Left cardiac atrium (tissue), 4 donors: Measurements from ENCODE around the gene CLEC3B. TPM values are rescaled to one million over a fixed set of nuclear protein-coding genes. Genes with fewer than 3 reads are reported as not detected.
A peak's percentile ranks its signal among the peaks of the same experiment; 100 is the strongest.
"Not testable (repeated sequence)": the region's sequence is repeated elsewhere in the genome, so short reads cannot be mapped to it uniquely, and the experiment has no call there.

Experiments
- ATAC-seq, 2 donors: fragments of 200-7000 bp; cut with Tn5 transposase; one replicate each; pipeline ENCODE4 v1.9.1; 2020; ENCODE audit warnings: mild to moderate bottlenecking in 2 of 2, moderate library complexity in 2 of 2
- DNase-seq: peaks from one replicate; pipeline ENCODE4 v3.0.0-alpha.2; 2020
- intact Hi-C, 2 donors: fragments of 100-400 bp; cut with DNase I; formaldehyde crosslinking; loops; one replicate each; pipeline versions ENCODE4 v1.14.1 to v1.15.1; 2022 to 2023
- long read RNA-seq: library from polyadenylated mRNA; unstranded; transcript quantifications from one replicate; pipeline ENCODE4 v2.0.0, GENCODE V29; 2021
- total RNA-seq, 2 donors: library from RNA; stranded (reverse); fragmentation: NEBNext Ultra II Directional; extraction: Animal tissue kit (Norgen Biotek cat#: 25700); gene quantifications; one replicate each; pipeline ENCODE4 v1.2.1, GENCODE V29; 2021
- donor health status: DM: no; HTN: yes; CAD: no.
- donor health status: DM: no; HTN: yes; CAD: no; lungs with severe emphysema.
- donor health status: DM: yes; HTN: yes; CAD: no.
- donor health status: Dilated cardiomyopathy.

The CLEC3B gene
- 100 to 1,000 TPM; 107 to 132 TPM for total RNA-seq
- long read RNA-seq = 0 reads

DNA sequence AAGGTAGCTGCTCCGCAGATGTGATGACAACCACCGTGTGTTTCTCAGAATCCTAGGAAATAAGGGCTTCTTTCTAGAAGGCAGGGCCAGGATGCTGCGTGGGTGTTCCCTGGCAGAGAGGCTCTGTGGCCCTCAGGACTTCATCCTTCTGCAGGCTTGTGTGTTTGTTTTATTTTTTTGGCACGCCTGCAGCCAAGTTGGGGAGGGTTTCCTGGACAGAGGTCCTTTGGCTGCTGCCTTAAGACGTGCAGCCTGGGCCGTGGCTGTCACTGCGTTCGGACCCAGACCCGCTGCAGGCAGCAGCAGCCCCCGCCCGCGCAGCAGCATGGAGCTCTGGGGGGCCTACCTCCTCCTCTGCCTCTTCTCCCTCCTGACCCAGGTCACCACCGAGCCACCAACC, at the start of gene CLEC3B:
CLEC3B (plus strand) TSS at position 266 of the 400 bp plus-strand sequence; CDS start at position 326, 60 bp downstream.
- ATAC-seq (peak; percentile 76 to 80), DNase-seq (peak; percentile 86)
- intact Hi-C loops = no loop called here

- intact Hi-C loops = no loop called here
- DNase-seq = no peak
- no peak for ATAC-seq
These were observed 44.9 kb upstream of the CLEC3B start for GRCh38 chr3:44981220-44981619.

DNA sequence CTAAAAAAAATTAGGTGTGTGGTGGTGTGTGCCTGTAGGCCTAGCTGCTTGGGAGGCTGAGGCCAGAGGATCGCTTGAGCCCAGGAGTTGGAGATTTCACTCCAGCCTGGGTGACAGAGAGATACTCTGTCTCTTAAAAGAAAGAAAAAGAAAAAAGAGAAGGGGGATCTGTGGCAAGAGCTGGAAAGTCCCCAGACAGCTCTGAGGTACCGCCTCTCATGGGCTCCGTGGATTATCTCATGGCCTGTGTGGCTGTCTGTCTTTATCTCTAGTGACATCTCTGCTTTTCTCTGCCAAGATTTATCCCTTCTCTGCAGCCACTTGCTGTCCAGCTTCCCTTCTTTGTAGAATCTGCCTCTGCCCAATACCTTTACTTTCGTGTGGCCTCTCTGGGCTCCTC, 44.4 kb upstream of the CLEC3B start:
- no peak for DNase-seq
- no peak for ATAC-seq
- intact Hi-C loops = no loop called here

DNA sequence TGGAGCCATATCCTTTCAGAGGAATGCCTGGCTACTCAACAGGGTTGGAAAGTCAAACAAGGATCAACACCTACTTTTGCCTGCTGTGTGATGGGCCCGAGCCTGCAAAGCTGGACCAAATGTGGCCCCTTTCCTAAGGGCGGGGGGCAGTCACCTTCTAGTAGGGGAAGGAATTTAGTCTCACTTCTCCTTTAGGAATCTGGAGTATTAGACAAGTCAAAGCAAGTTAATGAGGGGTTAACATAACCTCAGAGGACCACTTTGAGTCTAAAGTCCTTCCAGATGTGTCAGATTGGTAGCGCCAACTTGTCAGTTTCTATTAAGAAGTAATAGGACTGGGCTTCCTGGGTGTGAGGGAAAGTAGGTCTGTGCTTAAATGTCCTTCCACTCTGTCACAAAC, 43.3 kb upstream of the CLEC3B start:
- DNase-seq (no peak), ATAC-seq (no peak)
- intact Hi-C loops = no loop called here

DNA sequence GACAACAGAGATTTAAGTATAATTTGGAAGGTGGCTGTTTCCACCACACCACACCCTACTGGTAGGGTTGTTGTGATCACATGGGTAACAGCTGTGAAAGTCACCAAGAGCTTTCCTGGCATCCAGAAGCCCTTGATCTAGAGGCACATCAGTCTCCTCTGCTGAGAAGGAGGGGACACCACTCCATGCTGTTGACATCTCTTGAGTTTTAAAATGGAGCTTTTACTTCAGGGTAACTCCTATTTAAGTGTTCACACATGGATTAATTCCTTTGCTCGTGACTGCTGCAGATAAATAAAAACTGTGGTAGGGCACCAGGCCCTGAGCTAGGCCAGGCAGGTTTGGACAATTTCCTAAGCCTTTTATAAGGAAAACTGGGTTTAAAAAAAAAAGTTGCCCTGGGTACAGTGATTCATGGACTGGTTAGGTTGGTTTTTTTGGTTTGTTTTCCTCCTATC, 42.6 kb upstream of the CLEC3B start:
- DNase-seq = no peak
- intact Hi-C loops = no loop called here
- ATAC-seq = peak; percentile 45 to 77

DNA sequence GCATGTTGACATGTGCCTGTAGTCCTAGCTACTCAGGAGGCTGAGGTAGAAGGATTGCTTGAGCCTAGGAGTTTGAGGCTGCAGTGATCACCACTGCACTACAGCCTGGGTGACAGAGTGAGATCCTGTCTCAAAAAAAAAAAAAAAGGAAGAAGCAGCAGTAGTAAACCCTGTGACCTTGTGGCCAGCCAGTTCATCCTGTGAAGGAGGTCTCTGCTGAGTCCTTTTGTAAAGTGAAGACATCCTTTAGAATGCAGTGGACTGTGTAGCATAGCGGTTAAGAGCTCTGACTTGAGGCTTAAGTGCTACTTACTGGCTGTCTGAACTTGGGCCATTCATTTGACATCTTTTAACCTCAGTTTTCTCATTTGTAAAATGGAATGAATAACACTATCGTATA, 41.8 kb upstream of the CLEC3B start:
- ATAC-seq (no peak), DNase-seq (no peak)
- intact Hi-C loops = no loop called here

GRCh38 chr3:44986330-44986729, 39.8 kb upstream of the CLEC3B start:
- intact Hi-C loops, ATAC-seq: not testable (repeated sequence)

GRCh38 chr3:44987332-44987731, 38.8 kb upstream of the CLEC3B start:
- DNase-seq (no peak), ATAC-seq (no peak)
- intact Hi-C loops = no loop called here

More at GRCh38 chr3:44986330-44986729, 39.8 kb upstream of the CLEC3B start:
- DNase-seq = not testable (repeated sequence)

GRCh38 chr3:44988073-44988472, 38.0 kb upstream of the CLEC3B start:
- DNase-seq = no peak
- intact Hi-C loops = no loop called here
- ATAC-seq = no peak

GRCh38 chr3:44989141-44989540, 37.0 kb upstream of the CLEC3B start:
- DNase-seq (no peak), ATAC-seq (no peak)
- intact Hi-C loops = no loop called here

- DNase-seq (no peak), ATAC-seq (no peak)
- intact Hi-C loops = no loop called here
These were observed 36.3 kb upstream of the CLEC3B start for GRCh38 chr3:44989636-44990373.

GRCh38 chr3:44991326-44991725, 34.8 kb upstream of the CLEC3B start:
- ATAC-seq = no peak
- intact Hi-C loops = no loop called here
- DNase-seq = no peak

DNA sequence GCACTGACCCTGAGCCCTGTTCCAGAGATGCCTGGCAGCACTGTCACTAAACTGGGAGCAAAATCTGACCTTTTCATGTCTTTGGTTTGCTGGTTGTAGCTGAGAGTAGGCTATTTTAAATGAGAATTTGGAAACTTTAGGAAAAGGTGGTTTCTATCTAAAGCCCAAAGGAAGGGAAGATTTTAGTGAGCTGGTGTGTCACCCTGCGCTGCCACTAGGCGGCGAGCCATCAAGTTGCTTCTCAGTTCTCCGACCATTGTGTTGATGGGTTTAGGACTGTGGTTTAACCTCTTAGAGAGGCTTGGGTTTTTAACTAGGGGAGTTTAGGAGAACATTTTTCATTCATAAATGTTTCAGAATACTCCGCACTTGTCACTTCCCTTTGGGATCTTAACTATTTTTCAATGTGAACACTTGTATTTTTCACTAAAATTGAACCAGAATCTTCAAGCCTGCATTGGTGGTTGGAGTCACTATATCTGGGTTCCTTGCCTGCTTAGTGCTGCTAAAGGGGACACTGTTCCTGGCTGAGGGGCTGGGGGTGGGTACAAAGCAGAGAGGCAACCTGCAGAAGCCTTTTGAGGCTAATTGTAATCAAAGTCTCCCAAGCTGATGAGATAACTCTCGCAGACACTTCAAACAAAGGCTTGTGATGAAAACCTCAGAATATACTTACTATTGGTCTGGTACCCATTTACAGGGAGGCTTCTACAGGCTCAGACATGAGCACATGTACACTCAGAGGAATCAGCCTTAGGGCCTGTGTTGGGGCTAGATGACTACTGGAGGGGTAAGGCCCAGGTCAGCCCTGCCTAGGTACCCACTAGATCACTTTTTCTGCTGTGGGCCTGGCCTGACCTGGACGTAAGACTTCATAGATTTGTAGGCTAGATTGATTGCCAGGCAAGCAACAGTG, 33.3 kb upstream of the CLEC3B start:
- DNase-seq (no peak), ATAC-seq (peak in 1 of 2 donors; percentile 12)
- intact Hi-C loops = no loop called here

DNA sequence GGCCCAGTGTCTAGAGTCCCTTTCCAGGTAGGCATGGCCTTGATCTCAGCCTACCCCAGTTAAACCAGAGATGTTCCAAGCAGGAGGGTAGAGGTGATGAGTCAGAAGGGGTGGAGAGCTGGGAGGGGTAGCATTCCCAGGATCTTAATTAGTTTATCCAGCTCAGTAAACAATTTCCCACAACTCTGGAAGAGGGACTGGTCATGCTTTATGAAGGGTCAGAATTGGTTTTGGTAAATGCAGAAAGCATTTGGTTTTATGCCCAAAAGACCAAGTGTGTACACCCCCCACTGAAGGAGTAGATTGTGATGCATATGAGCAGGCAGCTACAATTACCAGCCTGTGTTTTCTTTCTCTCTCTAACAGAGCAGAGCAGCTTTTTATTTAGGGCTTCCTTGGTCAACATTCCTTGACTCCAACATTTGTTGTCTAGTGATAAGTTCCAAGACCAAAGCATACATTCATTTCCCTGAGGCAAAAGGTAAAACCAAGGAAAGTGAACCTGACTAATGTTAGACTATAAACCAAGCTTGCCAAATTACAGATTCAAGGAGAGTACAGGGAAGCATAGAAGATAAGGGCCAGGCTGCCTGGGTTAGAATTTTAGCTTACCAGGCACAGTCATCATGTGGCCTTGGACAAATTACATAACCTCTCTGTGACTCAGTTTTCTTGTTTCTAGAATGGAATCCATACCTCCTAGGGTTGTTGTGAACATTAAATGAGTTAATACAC, 32.5 kb upstream of the CLEC3B start:
- DNase-seq (no peak), ATAC-seq (peak in 1 of 2 donors; percentile 60)
- intact Hi-C loops = no loop called here

GRCh38 chr3:44995142-44995770, 30.8 kb upstream of the CLEC3B start:
- intact Hi-C loops = no loop called here
- ATAC-seq (peak; percentile 14 to 85), DNase-seq (peak; percentile 71)

DNA sequence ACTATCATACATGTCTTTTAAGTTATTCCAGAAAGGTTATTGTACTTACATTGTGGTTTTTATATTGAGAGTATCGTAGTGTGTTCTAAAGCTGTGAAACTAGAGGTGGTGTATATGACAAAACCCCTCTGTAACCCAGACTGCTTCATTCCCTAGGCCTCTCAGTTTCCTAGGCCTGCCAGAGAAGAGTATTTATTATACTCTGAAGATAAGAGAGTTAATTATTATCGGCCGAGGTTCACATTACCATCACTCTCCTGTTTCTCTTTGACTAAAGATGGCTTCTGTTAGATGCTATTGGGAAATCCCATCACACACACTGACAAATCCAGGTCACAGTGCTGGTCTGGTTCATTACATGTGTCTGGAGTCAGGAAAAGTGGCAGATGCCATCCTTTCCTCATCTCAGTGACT, 29.5 kb upstream of the CLEC3B start:
- intact Hi-C loops = no loop called here
- ATAC-seq (no peak), DNase-seq (no peak)

DNA sequence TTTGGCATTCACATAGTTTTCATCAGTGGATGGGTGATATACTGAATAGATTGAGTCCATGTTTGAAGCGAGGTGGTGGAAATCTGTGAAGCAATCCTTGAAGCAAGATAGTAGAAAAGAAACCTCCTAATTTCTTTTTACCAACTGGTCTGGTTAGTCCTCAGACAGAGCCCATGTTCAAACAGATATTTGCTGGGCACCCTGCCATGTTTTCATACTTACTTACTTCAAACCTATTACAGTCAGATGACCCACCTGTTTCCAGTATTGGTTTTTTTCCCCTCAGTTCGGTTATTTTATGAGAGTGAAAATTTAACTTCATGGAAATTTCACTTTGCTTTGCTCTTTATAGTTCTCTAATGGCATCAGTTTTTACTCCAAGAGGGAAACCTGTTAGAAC, 26.3 kb upstream of the CLEC3B start:
- intact Hi-C loops = no loop called here
- DNase-seq (no peak), ATAC-seq (no peak)

DNA sequence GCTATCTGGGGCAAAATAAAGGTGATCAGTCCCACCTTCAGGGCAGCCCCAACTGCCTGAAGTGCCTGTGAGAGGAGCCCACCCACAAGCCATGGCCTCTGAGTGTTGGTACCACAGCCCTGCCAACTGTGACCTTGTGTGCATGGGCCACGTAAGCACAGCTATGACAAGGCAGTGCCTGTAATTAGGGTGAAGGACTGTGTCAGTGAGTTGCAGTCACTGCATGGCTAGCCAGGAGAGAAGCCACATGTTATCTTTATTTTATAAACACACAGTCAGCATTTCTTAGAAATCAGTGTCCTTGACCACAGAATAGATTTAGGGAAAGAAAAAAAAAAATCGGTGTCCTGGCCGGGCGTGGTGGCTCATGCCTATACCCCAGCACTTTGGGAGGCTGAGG, 25.3 kb upstream of the CLEC3B start:
- intact Hi-C loops = no loop called here
- no peak for DNase-seq

DNA sequence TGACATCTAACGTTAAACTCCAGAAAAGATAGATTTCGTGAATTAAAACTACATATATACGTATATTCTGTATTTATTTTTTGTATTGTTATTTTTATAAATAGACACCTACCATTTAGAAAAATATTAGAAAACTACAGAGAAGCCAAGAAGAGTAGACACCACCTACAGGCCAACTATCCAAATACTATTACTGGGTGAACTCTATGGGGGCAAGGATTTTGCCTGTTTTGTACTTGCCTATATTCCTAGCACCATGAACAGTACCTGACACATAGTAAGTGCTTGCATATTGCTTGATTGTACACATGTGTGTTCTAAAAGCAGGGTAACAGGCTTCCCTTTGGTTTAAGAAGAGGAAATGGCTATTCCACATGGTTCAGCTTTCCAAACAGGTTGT, 24.4 kb upstream of the CLEC3B start:
- ATAC-seq = no peak
- intact Hi-C loops = no loop called here

More for the DNA sequence above, 25.3 kb upstream of the CLEC3B start:
- ATAC-seq = no peak

More for the DNA sequence above, 24.4 kb upstream of the CLEC3B start:
- DNase-seq = no peak
